Measurements from ENCODE around the gene TANC1. TPM values are rescaled to one million over a fixed set of nuclear protein-coding genes. Genes with fewer than 3 reads are reported as not detected.
A peak's percentile ranks its signal among the peaks of the same experiment; 100 is the strongest.

The TANC1 gene
- total RNA-seq, 1 experiment from 2014 or later = 2.5 TPM

GRCh38 chr2:159123786-159124185 is 155.3 kb downstream of the TANC1 start:
- Histone ChIP-seq H4K20me1 (ENCODE audit: control insufficient read depth, insufficient read depth, insufficient read length) (no peaks in the 10 kb centered on the region), H3T11ph (ENCODE audit: low read length) (no peak overlapping the region), H3K9ac (ENCODE audit: extremely low read depth, insufficient read length, low read length) (no peak overlapping the region), H4K5ac (ENCODE audit: insufficient read length, low read depth, low read length) (no peak overlapping the region), H2BK20ac (ENCODE audit: low read depth, low read length, poor library complexity, severe bottlenecking) (no peak overlapping the region), H3K4ac (ENCODE audit: low read depth, low read length) (no peak overlapping the region), H3K14ac (ENCODE audit: insufficient read depth, low read length) (no peak overlapping the region), H4K91ac (ENCODE audit: insufficient read length, low read depth, low read length) (no peak overlapping the region), H3K18ac (ENCODE audit: insufficient read length, low read depth, low read length) (no peak overlapping the region), H3K9me3 (ENCODE audit: control insufficient read depth, low read depth, low read length) (no peaks in the 10 kb centered on the region), H3K79me2 (ENCODE audit: insufficient read depth, low read length) (no peaks in the 10 kb centered on the region), H3K79me1 (ENCODE audit: insufficient read depth, low read depth, low read length, poor library complexity, severe bottlenecking) (no peaks in the 10 kb centered on the region), H3K4me2 (ENCODE audit: insufficient read depth, insufficient read length, low read length) (no peak overlapping the region), H3K23me2 (ENCODE audit: insufficient read length, low read depth, low read length, poor library complexity, severe bottlenecking) (no peaks in the 10 kb centered on the region), H4K8ac (replicated peaks; ENCODE audit: insufficient read length, low read depth, low read length) (no peak overlapping the region), H3K4me1 (ENCODE audit: insufficient read depth, low read length) (peaks cover 3% of the 10 kb centered on the region; the same call in 1 of the 2 replicates), H2BK120ac (ENCODE audit: low read depth, low read length, poor library complexity, severe bottlenecking) (no peak overlapping the region), H2BK12ac (ENCODE audit: insufficient read length, low read depth, low read length) (no peak overlapping the region), H3K27me3 (ENCODE audit: insufficient read depth, low read length) (no peaks in the 10 kb centered on the region), H3K23ac (ENCODE audit: insufficient read length, low read depth, low read length) (no peak overlapping the region), H2BK5ac (ENCODE audit: insufficient read length, low read length) (no peak overlapping the region), H2AFZ (ENCODE audit: low read length) (no peak overlapping the region), H2BK15ac (ENCODE audit: low read depth, low read length) (no peak overlapping the region), H3K27ac (ENCODE audit: insufficient read length, low read depth, low read length) (no peak overlapping the region), H3K56ac (ENCODE audit: insufficient read length, low read depth, low read length) (no peak overlapping the region), H2AK5ac (ENCODE audit: insufficient read length, low read length) (no peak overlapping the region)
- peak overlapping the region in 2 of 3 experiments; percentile 1 to 30; a peak in 3 of 7 replicates for H3K27ac Mint-ChIP-seq
- TF ChIP-seq, protein P1, sequence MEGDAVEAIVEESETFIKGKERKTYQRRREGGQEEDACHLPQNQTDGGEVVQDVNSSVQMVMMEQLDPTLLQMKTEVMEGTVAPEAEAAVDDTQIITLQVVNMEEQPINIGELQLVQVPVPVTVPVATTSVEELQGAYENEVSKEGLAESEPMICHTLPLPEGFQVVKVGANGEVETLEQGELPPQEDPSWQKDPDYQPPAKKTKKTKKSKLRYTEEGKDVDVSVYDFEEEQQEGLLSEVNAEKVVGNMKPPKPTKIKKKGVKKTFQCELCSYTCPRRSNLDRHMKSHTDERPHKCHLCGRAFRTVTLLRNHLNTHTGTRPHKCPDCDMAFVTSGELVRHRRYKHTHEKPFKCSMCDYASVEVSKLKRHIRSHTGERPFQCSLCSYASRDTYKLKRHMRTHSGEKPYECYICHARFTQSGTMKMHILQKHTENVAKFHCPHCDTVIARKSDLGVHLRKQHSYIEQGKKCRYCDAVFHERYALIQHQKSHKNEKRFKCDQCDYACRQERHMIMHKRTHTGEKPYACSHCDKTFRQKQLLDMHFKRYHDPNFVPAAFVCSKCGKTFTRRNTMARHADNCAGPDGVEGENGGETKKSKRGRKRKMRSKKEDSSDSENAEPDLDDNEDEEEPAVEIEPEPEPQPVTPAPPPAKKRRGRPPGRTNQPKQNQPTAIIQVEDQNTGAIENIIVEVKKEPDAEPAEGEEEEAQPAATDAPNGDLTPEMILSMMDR (conservative IDR thresholded peaks at IDR 0.05) = no peak
- DNase-seq = no peak
- no peaks in the 10 kb centered on the region for H3K27me3 Mint-ChIP-seq (ENCODE audit: low read depth)
- H3K36me3 Mint-ChIP-seq (ENCODE audit: insufficient read depth in 1 of 3, low read depth in 3 of 3) = no peaks in the 10 kb centered on the region
- no peaks in the 10 kb centered on the region for H3K9me3 Mint-ChIP-seq
- peaks cover 9 to 14% of the 10 kb centered on the region in 2 experiments for H3K4me1 Mint-ChIP-seq
- no peak overlapping the region for H3K4me3 Mint-ChIP-seq
- no CpG with 5 or more reads among the region's 9 CpGs for WGBS (ENCODE audit: extremely low coverage, insufficient read length, low lambda C conversion rate)
